ENCODE measurements around the gene CDC42BPA.

The CDC42BPA gene

GRCh38 chr1:227072991-227073390, 245.3 kb downstream of the CDC42BPA start:
- in situ Hi-C loops (cut with HindIII; ENCODE audit: low sequenced_read_pairs): no loop called here

DNA sequence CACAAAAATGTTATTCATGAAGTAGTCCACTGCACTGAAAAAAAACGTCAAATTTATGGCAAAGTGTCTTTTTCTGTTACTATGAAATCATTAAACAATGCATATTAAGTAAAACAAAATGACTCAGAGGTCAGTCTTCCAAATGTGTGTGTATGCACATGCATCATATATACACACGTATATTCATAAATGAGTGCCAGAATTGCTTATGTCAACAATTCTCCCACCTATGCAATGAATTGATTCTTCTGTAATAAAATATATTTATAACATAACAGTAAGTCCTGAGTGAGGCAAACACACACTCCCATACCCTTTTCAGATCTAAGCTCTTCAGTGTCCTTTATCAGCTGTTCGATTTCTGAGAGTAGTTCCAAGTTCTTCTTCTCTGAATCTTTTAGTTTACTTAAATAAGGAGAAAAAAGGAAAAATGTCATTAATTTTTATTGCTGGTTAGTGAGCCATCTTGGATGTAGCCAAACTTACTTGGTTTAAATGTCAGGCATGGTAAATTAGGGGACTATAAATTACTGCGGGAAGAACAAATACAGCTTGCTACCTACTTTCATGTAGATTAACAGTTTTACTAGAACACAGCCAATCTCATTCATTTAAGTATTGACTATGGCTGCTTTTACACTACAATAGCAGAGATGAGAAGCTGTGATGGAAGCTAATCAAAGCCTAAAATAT, 246.3 kb downstream of the CDC42BPA start:
- in situ Hi-C loops (cut with HindIII; ENCODE audit: low sequenced_read_pairs): no loop called here

- in situ Hi-C loops (cut with HindIII; ENCODE audit: low sequenced_read_pairs): no loop called here
These were observed 247.5 kb downstream of the CDC42BPA start for GRCh38 chr1:227070638-227071285.

- in situ Hi-C loops (cut with HindIII; ENCODE audit: low sequenced_read_pairs): no loop called here
These were observed 248.8 kb downstream of the CDC42BPA start for GRCh38 chr1:227069490-227069889.

GRCh38 chr1:227068883-227069282, 249.4 kb downstream of the CDC42BPA start:
- in situ Hi-C loops (cut with HindIII; ENCODE audit: low sequenced_read_pairs): no loop called here

DNA sequence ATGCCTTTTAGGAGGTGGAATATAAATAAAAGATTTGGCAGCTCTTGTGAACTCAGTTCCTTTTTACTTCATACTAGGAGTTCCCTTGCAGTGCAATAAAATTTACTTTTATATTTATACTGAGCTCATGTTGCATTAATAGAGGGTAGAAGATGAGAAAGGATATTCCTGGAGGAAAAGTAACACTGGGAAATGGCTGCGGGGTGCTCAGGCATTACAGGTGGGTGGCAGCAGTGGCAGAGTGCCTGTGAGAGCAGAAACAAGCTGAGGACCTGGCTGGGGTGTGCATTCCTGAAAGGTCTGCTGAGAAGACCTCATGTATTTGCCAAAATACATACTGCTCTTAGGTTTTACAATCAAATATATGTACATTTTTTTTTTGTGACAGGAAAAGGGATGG, 251.3 kb downstream of the CDC42BPA start:
- in situ Hi-C loops (cut with HindIII; ENCODE audit: low sequenced_read_pairs): no loop called here

DNA sequence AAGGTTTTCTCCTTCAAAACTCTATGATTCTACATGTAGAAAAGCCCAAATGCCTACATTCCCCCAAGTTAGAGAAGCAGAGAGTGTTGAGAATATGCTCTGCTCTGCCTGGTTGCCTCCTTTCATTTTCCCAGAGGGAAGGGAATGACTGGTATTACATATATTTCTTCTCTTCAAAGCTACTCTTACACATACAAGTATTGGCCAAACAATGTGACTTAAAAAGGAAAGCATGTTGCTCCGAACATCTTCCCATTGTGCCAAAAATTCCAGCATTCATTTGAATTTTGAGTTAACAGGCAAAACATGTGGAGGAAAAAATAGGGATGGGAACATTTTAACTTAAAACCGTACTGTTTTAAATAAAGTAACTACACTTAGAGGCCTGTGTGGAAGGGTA, 253.0 kb downstream of the CDC42BPA start:
- in situ Hi-C loops (cut with HindIII; ENCODE audit: low sequenced_read_pairs): no loop called here

DNA sequence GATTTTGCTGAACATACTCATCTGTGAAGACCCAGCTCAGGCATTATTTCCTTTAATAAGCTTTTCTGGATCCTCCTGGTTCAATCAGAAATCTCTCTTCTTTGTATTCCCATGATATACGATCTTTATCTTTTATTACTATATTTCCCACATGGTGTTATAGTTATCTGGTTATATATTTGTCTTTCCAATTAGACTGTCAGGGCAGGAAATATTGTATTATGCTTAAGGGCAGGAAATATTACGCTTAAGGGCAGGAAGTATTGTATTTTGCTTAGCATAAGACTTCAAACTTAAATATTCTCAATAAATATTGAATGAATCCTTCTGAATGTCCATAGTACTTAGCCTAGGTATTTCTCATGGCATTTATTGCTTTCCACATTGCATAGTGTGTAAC, 256.0 kb downstream of the CDC42BPA start:
- in situ Hi-C loops (cut with HindIII; ENCODE audit: low sequenced_read_pairs): no loop called here

GRCh38 chr1:227059076-227059475, 259.2 kb downstream of the CDC42BPA start:
- in situ Hi-C loops (cut with HindIII; ENCODE audit: low sequenced_read_pairs): no loop called here

DNA sequence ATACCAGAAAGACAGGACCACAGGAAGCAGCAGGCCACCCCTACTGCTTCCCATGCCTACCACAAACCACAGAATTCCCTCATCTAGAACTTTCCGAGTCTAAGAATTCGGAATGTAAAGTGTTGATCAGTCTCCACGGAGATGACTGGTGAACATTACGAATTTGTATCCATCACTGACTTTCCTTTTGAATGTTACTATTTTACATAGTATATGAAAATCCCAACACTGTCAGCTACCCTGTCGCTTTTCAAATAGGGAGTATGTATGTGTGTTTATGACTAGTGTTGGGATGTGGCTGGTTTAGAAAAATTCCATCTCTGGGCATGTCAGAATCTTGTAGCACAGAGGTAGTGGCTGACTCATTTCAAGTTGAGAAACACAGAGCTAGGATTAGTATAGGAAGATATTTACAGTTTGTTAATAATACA, 260.0 kb downstream of the CDC42BPA start:
- in situ Hi-C loops (cut with HindIII; ENCODE audit: low sequenced_read_pairs): no loop called here

GRCh38 chr1:227049253-227049652, 269.0 kb downstream of the CDC42BPA start:
- in situ Hi-C loops (cut with HindIII; ENCODE audit: low sequenced_read_pairs): no loop called here

DNA sequence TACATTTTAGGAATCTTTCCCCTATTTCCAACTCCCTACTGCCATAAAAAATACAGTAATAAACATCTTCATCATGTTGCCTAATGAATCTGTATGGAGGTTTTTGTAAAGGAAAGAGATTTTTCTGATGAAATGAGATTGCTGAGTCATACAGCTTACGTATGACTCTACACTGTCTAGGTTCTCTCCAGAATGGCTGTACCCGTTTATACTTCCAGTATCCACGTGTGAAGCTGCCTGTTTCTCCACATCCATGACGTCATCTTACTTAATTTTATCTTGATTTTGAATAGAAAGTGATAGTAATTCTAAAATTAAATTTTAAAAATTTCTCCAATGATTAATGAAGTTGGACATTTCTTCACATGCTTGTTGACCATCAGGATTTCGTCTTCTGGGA, 274.5 kb downstream of the CDC42BPA start:
- in situ Hi-C loops (cut with HindIII; ENCODE audit: low sequenced_read_pairs): no loop called here

DNA sequence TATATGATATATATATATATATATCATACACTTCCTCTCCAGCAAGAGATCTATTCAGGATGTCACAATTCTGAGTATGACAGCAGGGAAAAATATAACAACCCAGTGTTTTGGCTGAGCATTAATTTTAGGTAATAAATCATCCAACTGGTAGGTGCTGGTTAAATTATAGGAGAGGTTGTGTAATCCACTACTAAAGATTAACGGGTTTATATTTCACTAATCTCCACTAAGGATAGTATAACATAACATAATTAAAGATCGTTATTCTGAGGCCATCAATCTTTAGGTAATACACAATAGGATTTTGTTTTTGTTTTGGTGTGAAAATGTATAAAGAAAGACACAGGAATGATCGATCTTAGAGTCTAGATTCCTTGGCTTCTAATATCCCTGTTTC, 276.0 kb downstream of the CDC42BPA start:
- in situ Hi-C loops (cut with HindIII; ENCODE audit: low sequenced_read_pairs): no loop called here

DNA sequence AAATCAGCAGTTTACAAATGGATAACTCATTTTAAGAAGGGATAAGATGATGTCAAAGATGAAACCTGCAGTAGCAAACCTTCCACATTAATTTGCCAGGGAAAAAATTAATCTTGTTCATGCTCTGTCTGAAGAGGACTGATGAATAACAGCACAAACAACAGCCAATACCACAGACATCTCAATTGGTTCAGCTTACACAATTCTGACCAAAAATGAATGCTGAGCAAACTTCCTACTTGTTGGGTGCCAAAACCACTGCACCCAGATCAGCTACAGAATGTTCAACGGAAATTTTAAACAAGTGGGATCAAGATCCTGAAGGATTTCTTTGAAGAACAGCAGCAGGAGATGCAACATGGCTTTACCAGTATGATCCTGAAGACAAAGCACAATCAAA, 279.9 kb downstream of the CDC42BPA start:
- in situ Hi-C loops (cut with HindIII; ENCODE audit: low sequenced_read_pairs): no loop called here

DNA sequence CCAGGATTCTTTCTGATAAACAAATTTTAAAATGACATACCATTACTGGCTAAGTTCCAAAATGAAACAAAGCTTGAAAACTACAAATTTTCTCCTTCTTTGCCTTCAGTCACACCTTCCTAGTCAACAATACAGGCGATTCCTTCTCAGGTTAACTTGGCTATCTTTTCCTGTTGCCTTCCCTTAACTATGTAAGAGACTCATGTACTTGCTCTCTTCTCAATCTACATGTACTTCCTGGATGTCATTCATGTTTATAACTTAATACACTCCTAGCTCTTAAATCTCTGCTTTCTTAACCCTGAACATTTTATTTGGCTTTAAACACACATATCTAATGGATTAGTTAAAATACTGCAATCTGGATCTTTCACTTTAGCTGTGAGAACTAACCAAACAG, 281.2 kb downstream of the CDC42BPA start:
- in situ Hi-C loops (cut with HindIII; ENCODE audit: low sequenced_read_pairs): no loop called here

DNA sequence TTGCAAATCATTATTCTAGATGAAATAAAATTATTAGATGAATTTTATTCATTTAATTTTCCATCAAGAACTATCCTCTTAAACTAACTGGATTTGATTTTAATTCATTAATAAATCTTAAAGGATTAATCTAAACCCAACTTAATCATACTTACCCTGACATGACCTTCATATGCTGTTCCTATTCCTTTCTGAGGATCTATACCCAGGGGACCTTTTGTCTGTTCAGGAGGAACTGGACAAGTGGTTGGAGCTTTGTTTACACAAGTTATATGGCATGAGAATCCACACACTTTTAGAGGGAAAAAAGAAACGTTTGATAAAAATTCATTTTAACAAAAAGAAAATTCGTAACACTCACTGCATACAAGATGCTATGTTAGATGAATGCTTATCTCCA, 283.0 kb downstream of the CDC42BPA start:
- in situ Hi-C loops (cut with HindIII; ENCODE audit: low sequenced_read_pairs): no loop called here

GRCh38 chr1:227033880-227034279, 284.4 kb downstream of the CDC42BPA start:
- in situ Hi-C loops (cut with HindIII; ENCODE audit: low sequenced_read_pairs): no loop called here

DNA sequence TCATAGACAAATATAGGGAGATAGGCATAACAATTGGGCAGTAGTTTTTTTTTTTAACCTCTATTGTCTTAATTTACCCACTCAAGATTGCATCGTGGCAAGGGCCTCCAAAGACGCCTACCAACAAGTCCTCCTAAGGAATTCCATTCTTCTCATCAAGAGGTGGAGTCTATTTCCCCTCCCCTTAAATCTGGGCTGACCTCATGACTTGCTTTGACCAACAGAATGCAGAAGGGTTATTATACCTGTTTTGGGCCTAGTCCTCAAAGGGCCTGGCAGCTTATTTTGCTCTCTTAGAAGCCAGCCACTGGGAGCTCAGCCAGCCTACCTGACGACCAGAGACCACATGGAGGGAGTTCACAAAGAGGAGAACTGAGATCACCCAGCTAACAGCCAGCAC, 285.9 kb downstream of the CDC42BPA start:
- in situ Hi-C loops (cut with HindIII; ENCODE audit: low sequenced_read_pairs): no loop called here

GRCh38 chr1:227016990-227017389, 301.3 kb downstream of the CDC42BPA start:
- in situ Hi-C loops (cut with HindIII; ENCODE audit: low sequenced_read_pairs): loop anchor here (25.0 kb wide), 1 partner anchor 105 kb away; no protein-coding TSS in a partner anchor

DNA sequence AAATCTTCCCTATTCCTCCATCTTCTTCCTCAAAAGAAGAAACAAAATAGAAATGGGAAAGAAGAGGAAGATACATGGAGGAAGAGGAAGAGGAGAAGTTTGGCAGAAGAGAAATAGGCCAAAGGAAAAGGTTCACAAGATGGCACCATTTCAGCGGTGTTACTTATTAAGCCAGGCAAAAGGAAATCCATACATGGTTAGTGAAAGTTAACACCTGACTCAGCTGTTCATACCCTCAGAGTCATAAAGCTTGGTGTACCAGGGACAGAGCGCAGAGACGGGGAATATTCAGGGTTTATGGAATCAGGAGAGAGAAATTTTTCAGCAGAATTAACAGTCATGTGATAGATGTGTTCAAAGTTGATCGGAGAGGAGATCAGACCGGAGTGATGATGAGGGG, 307.6 kb downstream of the CDC42BPA start:
- in situ Hi-C loops (cut with HindIII; ENCODE audit: low sequenced_read_pairs): loop anchor here (25.0 kb wide), 1 partner anchor 98 kb away; no protein-coding TSS in a partner anchor

DNA sequence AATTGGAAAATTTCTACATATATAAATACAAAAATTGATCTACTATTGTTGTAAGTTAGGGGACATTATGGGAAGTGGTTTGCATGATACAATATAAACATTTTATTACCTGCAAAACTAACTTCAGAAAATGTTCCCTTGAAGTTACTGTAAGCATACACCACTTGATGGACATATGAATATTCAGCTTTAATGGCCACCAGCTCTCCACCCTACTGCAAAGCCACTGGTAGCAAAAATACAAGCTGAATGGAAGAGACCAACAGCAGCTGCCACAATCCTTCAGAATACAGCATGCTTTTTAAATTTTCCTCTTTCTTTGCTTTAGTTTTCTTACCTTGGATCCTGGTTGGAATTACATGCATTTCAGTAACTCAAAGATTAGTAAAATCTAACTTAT, 308.4 kb downstream of the CDC42BPA start:
- in situ Hi-C loops (cut with HindIII; ENCODE audit: low sequenced_read_pairs): loop anchor here (25.0 kb wide), 1 partner anchor 98 kb away; no protein-coding TSS in a partner anchor

GRCh38 chr1:227006226-227006796, 312.0 kb downstream of the CDC42BPA start:
- in situ Hi-C loops (cut with HindIII; ENCODE audit: low sequenced_read_pairs): loop anchor here (25.0 kb wide), 1 partner anchor 94 kb away; no protein-coding TSS in a partner anchor

Data from endothelial cell of hepatic sinusoid (primary cell).